HL-60 (cell line): Measurements from ENCODE around the gene DCLK2.

Experiments used
- DNase-seq, 2 experiments: peaks; one replicate each; pipeline ENCODE4 v3.0.0-alpha.2; 2010 to 2020; ENCODE audit warnings: low read depth in 1 of 2, low spot score in 1 of 2
- H3K27ac ChIP-seq: fragments of 250-450 bp; sonication (Bioruptor Pico); replicated peaks from 2 replicates; pipeline ENCODE4 v1.5.1; 2020; ENCODE audit warnings: mild to moderate bottlenecking, moderate library complexity
- H3K27me3 ChIP-seq: fragments of 250-450 bp; sonication (Bioruptor Pico); 2 replicates; pipeline ENCODE4 v1.5.1; 2021; ENCODE audit warnings: mild to moderate bottlenecking, moderate library complexity; ENCODE audit not compliant: insufficient read depth, poor library complexity, severe bottlenecking
- H3K4me3 ChIP-seq: replicated peaks from 2 replicates; pipeline ENCODE4 v1.5.1; 2011; ENCODE audit warnings: mild to moderate bottlenecking, control low read depth, low read length; ENCODE audit not compliant: insufficient read depth
- CTCF ChIP-seq: IDR thresholded peaks from one replicate; pipeline ENCODE4 v1.5.1; 2011; ENCODE audit warnings: low read length, control low read depth, inconsistent platforms; ENCODE audit not compliant: insufficient read depth
- GABPA ChIP-seq: IDR thresholded peaks from 2 replicates; pipeline ENCODE4 v1.6.1; 2012; ENCODE audit warnings: low read depth
- POLR2AphosphoS5 ChIP-seq: IDR thresholded peaks from 2 replicates; pipeline ENCODE4 v1.6.1; 2012; ENCODE audit warnings: low read depth
- REST ChIP-seq: IDR thresholded peaks from 2 replicates; pipeline ENCODE4 v1.6.1; 2012; ENCODE audit warnings: low read depth; ENCODE audit not compliant: insufficient replicate concordance
- SPI1 ChIP-seq: IDR thresholded peaks from 2 replicates; pipeline ENCODE4 v1.6.1; 2012; ENCODE audit warnings: low read depth, mild to moderate bottlenecking, borderline replicate concordance

The DCLK2 gene

GRCh38 chr4:150173982-150174398, 95.7 kb downstream of the DCLK2 start:
- H3K27ac ChIP-seq, result no peak overlapping the region
- no peak for DNase-seq
- H3K27me3 ChIP-seq, result no peaks in the 10 kb centered on the region
- no peak overlapping the region for H3K4me3 ChIP-seq
- no peak for TF ChIP-seq CTCF
- no peak for TF ChIP-seq POLR2AphosphoS5
- no peak for TF ChIP-seq SPI1
- no peak for TF ChIP-seq GABPA
- no peak for TF ChIP-seq REST

GRCh38 chr4:150176547-150176946, 98.3 kb downstream of the DCLK2 start:
- H3K27ac ChIP-seq, result no peak overlapping the region
- H3K27me3 ChIP-seq, result no peaks in the 10 kb centered on the region
- H3K4me3 ChIP-seq, result no peak overlapping the region
- no peak for TF ChIP-seq CTCF
- no peak for TF ChIP-seq GABPA
- TF ChIP-seq POLR2AphosphoS5, result no peak
- TF ChIP-seq SPI1, result no peak
- TF ChIP-seq REST, result no peak
- DNase-seq, result no peak

- H3K27ac ChIP-seq, result no peak overlapping the region
- no peaks in the 10 kb centered on the region for H3K27me3 ChIP-seq
- TF ChIP-seq SPI1, result no peak
- TF ChIP-seq GABPA, result no peak
- TF ChIP-seq CTCF, result no peak
- no peak for TF ChIP-seq POLR2AphosphoS5
- TF ChIP-seq REST, result no peak
- DNase-seq, result no peak
- H3K4me3 ChIP-seq, result no peak overlapping the region
These were observed 99.9 kb downstream of the DCLK2 start for GRCh38 chr4:150178161-150178560.
